Fibroblast of lung (primary cell): ENCODE results near the gene SLC20A1.

Experiments used
- EZH2 ChIP-seq: IDR thresholded peaks from 2 replicates; pipeline ENCODE4 v1.5.1; 2012; ENCODE audit warnings: low read length, control low read depth, mild to moderate bottlenecking; ENCODE audit errors: missing control alignments
- TF ChIP-seq, protein P1 (sequence below), 2 donors: IDR thresholded peaks in 1 of 2; conservative IDR thresholded peaks in 1 of 2; 1 replicate in 1 of 2; 2 replicates in 1 of 2; pipeline ENCODE4 v1.5.1; 2011 to 2012; ENCODE audit warnings: low read length in 2 of 2, control low read depth in 1 of 2, inconsistent platforms in 1 of 2, low read depth in 1 of 2, mild to moderate bottlenecking in 1 of 2

DNA sequence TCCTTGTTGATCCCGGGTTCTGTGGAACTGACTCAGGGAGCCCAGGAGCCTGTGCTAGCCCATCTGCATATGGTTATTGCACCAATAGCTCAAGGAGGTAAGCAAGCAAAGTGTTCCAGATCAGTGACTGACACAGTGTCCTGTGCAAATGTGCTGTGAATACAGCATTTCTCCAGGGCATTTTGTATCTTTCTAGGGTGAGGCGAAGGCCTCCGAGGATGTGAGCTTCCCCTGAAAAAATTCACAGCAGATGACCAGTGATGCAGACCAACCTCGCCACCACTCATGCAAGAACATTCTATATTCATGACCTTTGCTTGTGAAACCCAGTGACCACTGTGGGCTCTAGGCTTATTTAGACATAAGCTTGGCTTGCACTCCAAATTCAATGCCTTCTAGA lies 59.8 kb downstream of the SLC20A1 start:
- TF ChIP-seq, protein P1, sequence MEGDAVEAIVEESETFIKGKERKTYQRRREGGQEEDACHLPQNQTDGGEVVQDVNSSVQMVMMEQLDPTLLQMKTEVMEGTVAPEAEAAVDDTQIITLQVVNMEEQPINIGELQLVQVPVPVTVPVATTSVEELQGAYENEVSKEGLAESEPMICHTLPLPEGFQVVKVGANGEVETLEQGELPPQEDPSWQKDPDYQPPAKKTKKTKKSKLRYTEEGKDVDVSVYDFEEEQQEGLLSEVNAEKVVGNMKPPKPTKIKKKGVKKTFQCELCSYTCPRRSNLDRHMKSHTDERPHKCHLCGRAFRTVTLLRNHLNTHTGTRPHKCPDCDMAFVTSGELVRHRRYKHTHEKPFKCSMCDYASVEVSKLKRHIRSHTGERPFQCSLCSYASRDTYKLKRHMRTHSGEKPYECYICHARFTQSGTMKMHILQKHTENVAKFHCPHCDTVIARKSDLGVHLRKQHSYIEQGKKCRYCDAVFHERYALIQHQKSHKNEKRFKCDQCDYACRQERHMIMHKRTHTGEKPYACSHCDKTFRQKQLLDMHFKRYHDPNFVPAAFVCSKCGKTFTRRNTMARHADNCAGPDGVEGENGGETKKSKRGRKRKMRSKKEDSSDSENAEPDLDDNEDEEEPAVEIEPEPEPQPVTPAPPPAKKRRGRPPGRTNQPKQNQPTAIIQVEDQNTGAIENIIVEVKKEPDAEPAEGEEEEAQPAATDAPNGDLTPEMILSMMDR (conservative IDR thresholded peaks at IDR 0.05 in 1 of 2, IDR thresholded peaks at IDR 0.05 in 1 of 2; ENCODE audit: low read depth in 1 of 2, low read length in 2 of 2): no peak
- TF ChIP-seq EZH2: no peak
